ENCODE measurements around the gene AMMECR1. TPM values are rescaled to one million over a fixed set of nuclear protein-coding genes. Genes with fewer than 3 reads are reported as not detected.

AMMECR1 gene
- total and polyA plus RNA-seq, 2 of the 8 experiments (the other 6 are each of a cell fraction or from before 2014, with no cell fraction given): 10.2 to 21.2 TPM

DNA sequence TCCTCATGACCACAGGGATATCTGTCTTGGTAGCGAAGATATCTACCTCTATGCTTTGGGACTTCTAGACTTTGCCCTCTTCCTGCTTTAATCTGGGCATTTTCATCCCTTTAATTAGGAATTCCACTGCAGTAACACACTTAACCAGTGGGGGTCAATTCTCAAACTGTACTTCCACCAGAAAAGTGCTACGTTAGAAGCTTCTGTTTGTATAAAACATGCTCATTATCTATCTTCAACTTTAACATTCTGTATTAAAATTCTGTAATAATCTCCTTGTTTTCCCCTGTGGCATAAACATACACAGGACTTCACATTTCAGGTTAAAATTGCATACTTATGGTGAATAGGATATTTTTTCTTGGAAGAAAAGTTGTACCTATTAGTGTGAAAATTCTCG, 105.6 kb downstream of the AMMECR1 start:
- H3K79me1 ChIP-seq (ENCODE audit: low read depth, low read length): no peaks in the 10 kb centered on the region
- H3K56ac ChIP-seq (replicated peaks; ENCODE audit: insufficient read length, low read depth, low read length): no peak overlapping the region
- H3K23me2 ChIP-seq (ENCODE audit: low read depth, low read length): no peaks in the 10 kb centered on the region
- no peak overlapping the region for H3K9ac ChIP-seq (replicated peaks in 1 of 4; ENCODE audit: extremely low read depth in 1 of 4, low read depth in 3 of 4, low read length in 3 of 4)
- no peaks in the 10 kb centered on the region; a peak in 1 of 8 replicates for H3K36me3 ChIP-seq (ENCODE audit: control insufficient read depth in 2 of 4, insufficient read depth in 4 of 4, low read length in 3 of 4)
- TF ChIP-seq, protein P1, sequence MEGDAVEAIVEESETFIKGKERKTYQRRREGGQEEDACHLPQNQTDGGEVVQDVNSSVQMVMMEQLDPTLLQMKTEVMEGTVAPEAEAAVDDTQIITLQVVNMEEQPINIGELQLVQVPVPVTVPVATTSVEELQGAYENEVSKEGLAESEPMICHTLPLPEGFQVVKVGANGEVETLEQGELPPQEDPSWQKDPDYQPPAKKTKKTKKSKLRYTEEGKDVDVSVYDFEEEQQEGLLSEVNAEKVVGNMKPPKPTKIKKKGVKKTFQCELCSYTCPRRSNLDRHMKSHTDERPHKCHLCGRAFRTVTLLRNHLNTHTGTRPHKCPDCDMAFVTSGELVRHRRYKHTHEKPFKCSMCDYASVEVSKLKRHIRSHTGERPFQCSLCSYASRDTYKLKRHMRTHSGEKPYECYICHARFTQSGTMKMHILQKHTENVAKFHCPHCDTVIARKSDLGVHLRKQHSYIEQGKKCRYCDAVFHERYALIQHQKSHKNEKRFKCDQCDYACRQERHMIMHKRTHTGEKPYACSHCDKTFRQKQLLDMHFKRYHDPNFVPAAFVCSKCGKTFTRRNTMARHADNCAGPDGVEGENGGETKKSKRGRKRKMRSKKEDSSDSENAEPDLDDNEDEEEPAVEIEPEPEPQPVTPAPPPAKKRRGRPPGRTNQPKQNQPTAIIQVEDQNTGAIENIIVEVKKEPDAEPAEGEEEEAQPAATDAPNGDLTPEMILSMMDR (IDR thresholded peaks at IDR 0.05; ENCODE audit: control extremely low read depth in 1 of 3, insufficient read depth in 1 of 3, low read depth in 1 of 3, low read length in 3 of 3): peak in 1 of 3 experiments; percentile 12; a peak in 1 of 4 replicates
- TF ChIP-seq, protein P2, sequence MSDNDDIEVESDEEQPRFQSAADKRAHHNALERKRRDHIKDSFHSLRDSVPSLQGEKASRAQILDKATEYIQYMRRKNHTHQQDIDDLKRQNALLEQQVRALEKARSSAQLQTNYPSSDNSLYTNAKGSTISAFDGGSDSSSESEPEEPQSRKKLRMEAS (IDR thresholded peaks at IDR 0.05): no peak
- TF ChIP-seq BACH1 (IDR thresholded peaks at IDR 0.05; ENCODE audit: low read length) (no peak), RAD21 (IDR thresholded peaks at IDR 0.05 in 1 of 2, conservative IDR thresholded peaks at IDR 0.05 in 1 of 2; ENCODE audit: low read depth in 2 of 2, low read length in 2 of 2) (peak in 1 of 2 experiments; percentile 4; a peak in 2 of 4 replicates)
- no peak overlapping the region for H4K8ac ChIP-seq (ENCODE audit: extremely low read depth, insufficient read depth, low read length)
- POLR2A ChIA-PET (ENCODE audit: partially characterized antibody): no interaction called here
- WGBS, 2 experiments (ENCODE audit: extremely low coverage in 1 of 2, insufficient coverage in 1 of 2, insufficient read length in 1 of 2, insufficient replicate concordance in 2 of 2, low coverage in 1 of 2, low lambda C conversion rate in 2 of 2, missing lambda C conversion rate in 1 of 2): 94% methylated on average over 3 of the region's 3 CpGs; no CpG with 5 or more reads in 1 of the 2 experiments
- no peak overlapping the region for H3K4me2 ChIP-seq (ENCODE audit: insufficient read depth in 1 of 2, low read depth in 2 of 2, low read length in 2 of 2)
- CTCF ChIA-PET (ENCODE audit: partially characterized antibody): interaction anchor here (0.6 to 2.1 kb wide), 6 partner anchors 12 to 195 kb away, joined by 3 to 8 read pairs (median 4); no protein-coding TSS in a partner anchor
- H3K4me3 ChIP-seq (ENCODE audit: extremely low read depth in 1 of 4, insufficient read depth in 2 of 4, low read depth in 3 of 4, low read length in 4 of 4): no peak overlapping the region
- no peaks in the 10 kb centered on the region for H4K20me1 ChIP-seq (replicated peaks in 1 of 2; ENCODE audit: control insufficient read depth in 1 of 2, insufficient read depth in 2 of 2, low read length in 2 of 2)
- H2BK5ac ChIP-seq (ENCODE audit: low read depth, low read length): no peak overlapping the region
- no peak overlapping the region for H2AK5ac ChIP-seq (ENCODE audit: low read depth, low read length)
- no peak overlapping the region for H2BK20ac ChIP-seq (ENCODE audit: low read length)
- H2BK15ac ChIP-seq (ENCODE audit: low read length): no peak overlapping the region
- no peak overlapping the region for H2BK120ac ChIP-seq (replicated peaks; ENCODE audit: low read depth, low read length)
- H3K4ac ChIP-seq (replicated peaks; ENCODE audit: insufficient read length, low read depth, low read length): no peak overlapping the region
- H3K23ac ChIP-seq (ENCODE audit: insufficient read length): no peak overlapping the region
- no peak for FAIRE-seq
- DNase-seq (ENCODE audit: low read depth in 1 of 2, low spot score in 2 of 2): no peak
- H3K14ac ChIP-seq (ENCODE audit: insufficient read length): no peak overlapping the region
- no peak overlapping the region for H4K91ac ChIP-seq (replicated peaks; ENCODE audit: insufficient read length, low read length)
- H2AFZ ChIP-seq (ENCODE audit: low read length): no peak overlapping the region
- H4K5ac ChIP-seq (ENCODE audit: insufficient read length, low read depth, low read length): no peak overlapping the region
- H3K79me2 ChIP-seq (ENCODE audit: control insufficient read depth in 1 of 2, insufficient read depth in 2 of 2, low read length in 2 of 2): no peaks in the 10 kb centered on the region
- no peak overlapping the region for H3K27ac ChIP-seq (ENCODE audit: low read depth, low read length)
- no peaks in the 10 kb centered on the region for H3K27me3 ChIP-seq (replicated peaks in 1 of 4; ENCODE audit: control insufficient read depth in 3 of 4, extremely low read depth in 1 of 4, insufficient read depth in 3 of 4, low read length in 3 of 4)
- H3K18ac ChIP-seq (ENCODE audit: extremely low read depth, low read length): no peak overlapping the region
- H3K4me1 ChIP-seq (replicated peaks in 1 of 4; ENCODE audit: control insufficient read depth in 3 of 4, insufficient read depth in 4 of 4, low read length in 3 of 4): no peaks in the 10 kb centered on the region
- no peaks in the 10 kb centered on the region for H3K9me3 ChIP-seq (ENCODE audit: insufficient read depth in 2 of 2, low read depth in 1 of 2, low read length in 1 of 2)
- no peak overlapping the region for H2BK12ac ChIP-seq (ENCODE audit: low read depth, low read length)
